Keratinocyte (primary cell): ENCODE results near the gene P3H2. TPM values are rescaled to one million over a fixed set of nuclear protein-coding genes. Genes with fewer than 3 reads are reported as not detected.

Source experiments
- DNase-seq: peaks from one replicate; pipeline ENCODE4 v3.0.0-alpha.2; 2011; ENCODE audit warnings: low read depth, missing footprints, low spot score
- FAIRE-seq: peaks from 2 replicates; lab custom pipeline; 2011; peaks lifted over from hg19 to GRCh38; lab: Jason Lieb, UNC
- H2AFZ ChIP-seq: 2 replicates; pipeline ENCODE4 v1.6.0; 2012; ENCODE audit warnings: low read length, control low read depth, inconsistent platforms; ENCODE audit not compliant: control insufficient read depth
- H3K27ac ChIP-seq: 2 replicates; pipeline ENCODE4 v1.5.1; 2011; ENCODE audit warnings: low read length; ENCODE audit not compliant: control insufficient read depth, insufficient read depth
- H3K27me3 ChIP-seq: 3 replicates; pipeline ENCODE4 v1.6.0; 2011; ENCODE audit warnings: low read length; ENCODE audit not compliant: control insufficient read depth, insufficient read depth; ENCODE audit errors: extremely low read depth
- H3K36me3 ChIP-seq, 2 experiments: 2 replicates in 1 of 2; 3 replicates in 1 of 2; pipeline ENCODE4 v1.5.1; 2011; ENCODE audit warnings: low read length in 2 of 2, mild to moderate bottlenecking in 1 of 2; ENCODE audit not compliant: control insufficient read depth in 2 of 2, insufficient read depth in 2 of 2; ENCODE audit errors: extremely low read depth in 1 of 2
- H3K4me1 ChIP-seq: 3 replicates; pipeline ENCODE4 v1.5.1; 2011; ENCODE audit warnings: low read length; ENCODE audit not compliant: control insufficient read depth, insufficient read depth; ENCODE audit errors: extremely low read depth
- H3K4me2 ChIP-seq: 3 replicates; pipeline ENCODE4 v1.6.0; 2011; ENCODE audit warnings: low read depth, low read length; ENCODE audit not compliant: control insufficient read depth, insufficient read depth; ENCODE audit errors: extremely low read depth
- H3K4me3 ChIP-seq, 3 experiments: fragments of 200-600 bp in 1 of 3; sonication (generic) in 1 of 3; 2 replicates in 2 of 3; 3 replicates in 1 of 3; pipeline ENCODE4 v1.5.1; 2011 to 2016; ENCODE audit warnings: low read length in 3 of 3, mild to moderate bottlenecking in 3 of 3, control low read depth in 2 of 3, inconsistent platforms in 1 of 3, low read depth in 1 of 3, mixed read lengths in 1 of 3, mixed run types in 1 of 3, moderate library complexity in 1 of 3; ENCODE audit not compliant: control insufficient read depth in 2 of 3, insufficient read depth in 2 of 3; ENCODE audit errors: extremely low read depth in 1 of 3
- H3K79me2 ChIP-seq: 2 replicates; pipeline ENCODE4 v1.6.0; 2012; ENCODE audit warnings: low read length; ENCODE audit not compliant: control insufficient read depth, insufficient read depth
- H3K9ac ChIP-seq: 3 replicates; pipeline ENCODE4 v1.6.0; 2011; ENCODE audit warnings: low read length; ENCODE audit not compliant: control insufficient read depth, insufficient read depth; ENCODE audit errors: extremely low read depth
- H3K9me1 ChIP-seq: 3 replicates; pipeline ENCODE4 v1.6.0; 2011; ENCODE audit warnings: low read length; ENCODE audit not compliant: control insufficient read depth, insufficient read depth; ENCODE audit errors: extremely low read depth
- H3K9me3 ChIP-seq: 2 replicates; pipeline ENCODE4 v1.5.1; 2012; ENCODE audit warnings: low read depth, low read length; ENCODE audit not compliant: control insufficient read depth
- H4K20me1 ChIP-seq: 3 replicates; pipeline ENCODE4 v1.6.0; 2011; ENCODE audit warnings: low read length; ENCODE audit not compliant: control insufficient read depth, insufficient read depth; ENCODE audit errors: extremely low read depth
- CTCF ChIP-seq, 3 experiments: IDR thresholded peaks in 1 of 3; conservative IDR thresholded peaks in 1 of 3; optimal IDR thresholded peaks in 1 of 3; 2 replicates in 2 of 3; 3 replicates in 1 of 3; pipeline versions ENCODE3 to v1.5.1; 2011; ENCODE audit warnings: low read length in 3 of 3, mild to moderate bottlenecking in 3 of 3, moderate library complexity in 2 of 3, control low read depth in 1 of 3, inconsistent platforms in 1 of 3; ENCODE audit not compliant: insufficient read depth in 2 of 3; ENCODE audit errors: extremely low read depth in 1 of 3
- EZH2 ChIP-seq: IDR thresholded peaks from one replicate; pipeline ENCODE4 v1.6.1; 2012; ENCODE audit warnings: inconsistent platforms, mild to moderate bottlenecking, low read length, moderate library complexity
- dilution Hi-C: fragments of 300-500 bp; cut with MboI; formaldehyde crosslinking; loops from one replicate; pipeline ENCODE4 v1.7.0; 2020; ENCODE audit warnings: low sequenced_read_pairs; ENCODE audit not compliant: extremely low pct_ligation_motif_present
- polyA plus RNA-seq, 5 experiments: library from polyadenylated mRNA; depleted of rRNA in 3 of 5; stranded (reverse) in 3 of 5; stranded (forward) in 1 of 5; unstranded in 1 of 5; fragments of >200 nt; gene quantifications; 1 replicate in 1 of 5; 2 replicates in 3 of 5; 3 replicates in 1 of 5; pipeline versions ENCODE4 v1.2.1 to v1.2.3, GENCODE V29; 2011 to 2012; ENCODE audit warnings: missing spikeins in 2 of 5, low read depth in 1 of 5, low replicate concordance in 1 of 5

P3H2 gene
- polyA plus RNA-seq, 1 donor (not counting 4 experiments of a cell fraction or from before 2014, with no cell fraction given) = 115 TPM

GRCh38 chr3:190008432-190008831, 112.3 kb downstream of the P3H2 start:
- dilution Hi-C loops = no loop called here
- H3K4me3 ChIP-seq = no peak overlapping the region
- no peak for DNase-seq
- no peaks in the 10 kb centered on the region for H3K27me3 ChIP-seq
- no peaks in the 10 kb centered on the region for H4K20me1 ChIP-seq
- H3K9me3 ChIP-seq = no peaks in the 10 kb centered on the region
- no peak overlapping the region for H3K9ac ChIP-seq
- no peak overlapping the region for H2AFZ ChIP-seq
- H3K4me1 ChIP-seq = peaks cover 30% of the 10 kb centered on the region
- H3K27ac ChIP-seq = no peak overlapping the region
- no peaks in the 10 kb centered on the region for H3K9me1 ChIP-seq
- no peaks in the 10 kb centered on the region for H3K36me3 ChIP-seq
- H3K79me2 ChIP-seq = peaks cover 7% of the 10 kb centered on the region
- no peak overlapping the region for H3K4me2 ChIP-seq
- no peak for FAIRE-seq
- TF ChIP-seq EZH2 (no peak), CTCF (optimal IDR thresholded peaks at IDR 0.05 in 1 of 3, IDR thresholded peaks at IDR 0.05 in 1 of 3, conservative IDR thresholded peaks at IDR 0.05 in 1 of 3; ENCODE audit: extremely low read depth in 1 of 3, insufficient read depth in 2 of 3, low read length in 3 of 3) (no peak)

GRCh38 chr3:190005343-190006113, 115.2 kb downstream of the P3H2 start:
- DNase-seq = no peak
- Histone ChIP-seq H3K4me1 (peaks cover 10% of the 10 kb centered on the region), H3K27me3 (no peaks in the 10 kb centered on the region), H2AFZ (no peak overlapping the region), H3K36me3 (no peaks in the 10 kb centered on the region), H3K9me3 (no peaks in the 10 kb centered on the region), H3K79me2 (peaks cover 11% of the 10 kb centered on the region), H4K20me1 (no peaks in the 10 kb centered on the region), H3K4me3 (no peak overlapping the region), H3K4me2 (no peak overlapping the region), H3K27ac (no peak overlapping the region), H3K9ac (no peak overlapping the region), H3K9me1 (no peaks in the 10 kb centered on the region)
- FAIRE-seq = no peak
- no peak for TF ChIP-seq EZH2
- TF ChIP-seq CTCF (optimal IDR thresholded peaks at IDR 0.05 in 1 of 3, IDR thresholded peaks at IDR 0.05 in 1 of 3, conservative IDR thresholded peaks at IDR 0.05 in 1 of 3; ENCODE audit: extremely low read depth in 1 of 3, insufficient read depth in 2 of 3, low read length in 3 of 3) = no peak
- dilution Hi-C loops = no loop called here
